GM18867 (cell line): ENCODE measurements around the gene EML4.
A peak's percentile ranks its signal among the peaks of the same experiment; 100 is the strongest.

ENCODE experiments used
- ATAC-seq: cut with Tn5 transposase; IDR thresholded peaks from one replicate; pipeline ENCODE4 v1.9.1; 2021; ENCODE audit warnings: mild to moderate bottlenecking, moderate library complexity; ENCODE audit not compliant: unreplicated experiment

The EML4 gene

GRCh38 chr2:42136782-42137124, 32.4 kb upstream of the EML4 start:
- ATAC-seq: no peak

GRCh38 chr2:42137125-42137841, 31.9 kb upstream of the EML4 start:
- no peak for ATAC-seq

- ATAC-seq: no peak
Observed at GRCh38 chr2:42138163-42139015, 30.8 kb upstream of the EML4 start.

- ATAC-seq: no peak
Observed at GRCh38 chr2:42139101-42139500, 30.1 kb upstream of the EML4 start.

GRCh38 chr2:42140496-42140895, 28.7 kb upstream of the EML4 start:
- ATAC-seq: no peak

- ATAC-seq: no peak
Observed at GRCh38 chr2:42141687-42142546, 27.2 kb upstream of the EML4 start.

GRCh38 chr2:42142547-42143184, 26.5 kb upstream of the EML4 start:
- no peak for ATAC-seq

GRCh38 chr2:42147641-42148274, 21.4 kb upstream of the EML4 start:
- no peak for ATAC-seq

GRCh38 chr2:42150159-42150558, 19.0 kb upstream of the EML4 start:
- no peak for ATAC-seq

GRCh38 chr2:42153944-42154581, 15.1 kb upstream of the EML4 start:
- no peak for ATAC-seq

GRCh38 chr2:42156721-42157120, 12.4 kb upstream of the EML4 start:
- ATAC-seq: no peak

- no peak for ATAC-seq
Observed at GRCh38 chr2:42161444-42161843, 7.7 kb upstream of the EML4 start.

GRCh38 chr2:42163444-42164045, 5.6 kb upstream of the EML4 start:
- no peak for ATAC-seq

- ATAC-seq: no peak
Observed at GRCh38 chr2:42164046-42164445, 5.1 kb upstream of the EML4 start.

- ATAC-seq: no peak
Observed at GRCh38 chr2:42164971-42165370, 4.2 kb upstream of the EML4 start.

GRCh38 chr2:42167458-42167857, 1.7 kb upstream of the EML4 start:
- ATAC-seq: no peak

GRCh38 chr2:42168459-42169099, 574 bp upstream of the EML4 start:
- no peak for ATAC-seq

- peak; percentile 33 for ATAC-seq
Observed at GRCh38 chr2:42169874-42170521, 845 bp downstream of the EML4 start.
